ENCODE data around the gene PCSK9. TPM values are rescaled to one million over a fixed set of nuclear protein-coding genes. Genes with fewer than 3 reads are reported as not detected.

PCSK9 gene
- total and polyA plus RNA-seq, 2 of the 13 experiments (the other 11 are each of a cell fraction or from before 2014, with no cell fraction given): 33.3 to 80.5 TPM

- TF ChIP-seq IKZF5 (CRISPR knock-in tag; IDR thresholded peaks at IDR 0.05): no peak
- TF ChIP-seq FLYWCH1 (CRISPR knock-in tag; IDR thresholded peaks at IDR 0.05): no peak
- no peak for TF ChIP-seq JUNB (CRISPR knock-in tag; IDR thresholded peaks at IDR 0.05; ENCODE audit: borderline replicate concordance)
- no peak for TF ChIP-seq ZNF639 (CRISPR knock-in tag; conservative IDR thresholded peaks at IDR 0.05)
- no peak for TF ChIP-seq BORCS8-MEF2B (CRISPR knock-in tag; IDR thresholded peaks at IDR 0.05)
- TF ChIP-seq JARID2 (CRISPR knock-in tag; IDR thresholded peaks at IDR 0.05; ENCODE audit: insufficient replicate concordance): no peak
- TF ChIP-seq SMARCC2 (IDR thresholded peaks at IDR 0.05): no peak
- no peak for TF ChIP-seq RORA (CRISPR knock-in tag; IDR thresholded peaks at IDR 0.05)
- no peak for TF ChIP-seq FOXK1 (CRISPR knock-in tag; IDR thresholded peaks at IDR 0.05; ENCODE audit: borderline replicate concordance, low read depth)
- no peak for TF ChIP-seq ZNF761 (CRISPR knock-in tag; conservative IDR thresholded peaks at IDR 0.05)
- TF ChIP-seq TFDP2 (CRISPR knock-in tag; IDR thresholded peaks at IDR 0.05): no peak
- TF ChIP-seq HNF1B (CRISPR knock-in tag; IDR thresholded peaks at IDR 0.05): no peak
- no peak for TF ChIP-seq ATAD3A (CRISPR knock-in tag; IDR thresholded peaks at IDR 0.05)
- no peak for TF ChIP-seq REPIN1 (CRISPR knock-in tag; IDR thresholded peaks at IDR 0.05; ENCODE audit: borderline replicate concordance, low read depth)
Observed at GRCh38 chr1:55064861-55065263, 25.5 kb downstream of the PCSK9 start (continued).
